Kidney tubule cell (primary cell): Measurements from ENCODE around the gene ARHGAP19.

Experiments
- DNase-seq: peaks from one replicate; pipeline ENCODE4 v3.0.0-alpha.2; 2018; ENCODE audit warnings: low spot score

ARHGAP19 gene

GRCh38 chr10:97292097-97292861 is at the start of gene ARHGAP19:
ARHGAP19 (minus strand) TSS chr10:97292637; CDS start chr10:97292627, 10 bp downstream.
- peak; percentile 99 for DNase-seq

GRCh38 chr10:97341416-97341815 is 49.0 kb upstream of the ARHGAP19 start:
- DNase-seq, result no peak

- DNase-seq, result no peak
Measured at GRCh38 chr10:97338041-97338440, 45.6 kb upstream of the ARHGAP19 start.

GRCh38 chr10:97336942-97337831 is 44.8 kb upstream of the ARHGAP19 start:
- DNase-seq, result no peak

GRCh38 chr10:97336446-97336845 is 44.0 kb upstream of the ARHGAP19 start:
- DNase-seq, result no peak

- DNase-seq, result no peak
Measured at GRCh38 chr10:97336006-97336405, 43.6 kb upstream of the ARHGAP19 start.

GRCh38 chr10:97335188-97335619 is 42.8 kb upstream of the ARHGAP19 start:
- DNase-seq, result no peak

GRCh38 chr10:97334370-97335175 is 42.1 kb upstream of the ARHGAP19 start, which contains the start of gene FRAT2:
FRAT2 (minus strand) TSS chr10:97334729; CDS start chr10:97334572, 157 bp downstream.
- DNase-seq, result peak; percentile 91

- DNase-seq, result peak; percentile 70
Measured at GRCh38 chr10:97333601-97334369, 41.3 kb upstream of the ARHGAP19 start.

- no peak for DNase-seq
Measured at GRCh38 chr10:97333351-97333600, 40.8 kb upstream of the ARHGAP19 start.

- peak; percentile 82 for DNase-seq
Measured at GRCh38 chr10:97332591-97333350, 40.3 kb upstream of the ARHGAP19 start.

GRCh38 chr10:97331153-97331703 is 38.8 kb upstream of the ARHGAP19 start:
- no peak for DNase-seq

GRCh38 chr10:97329766-97330165 is 37.3 kb upstream of the ARHGAP19 start:
- DNase-seq, result no peak

- no peak for DNase-seq
Measured at GRCh38 chr10:97328646-97329453, 36.4 kb upstream of the ARHGAP19 start.

GRCh38 chr10:97327348-97328294 is 35.2 kb upstream of the ARHGAP19 start:
- DNase-seq, result no peak

- no peak for DNase-seq
Measured at GRCh38 chr10:97325754-97326153, 33.3 kb upstream of the ARHGAP19 start.

- no peak for DNase-seq
Measured at GRCh38 chr10:97323501-97323900, 31.1 kb upstream of the ARHGAP19 start.

- no peak for DNase-seq
Measured at GRCh38 chr10:97321804-97322190, 29.4 kb upstream of the ARHGAP19 start.
